GM19467 (cell line): ENCODE data around the gene TMEM129.

Experiments
- ATAC-seq: cut with Tn5 transposase; IDR thresholded peaks from one replicate; pipeline ENCODE4 v1.9.1; 2021; ENCODE audit warnings: mild to moderate bottlenecking, moderate library complexity; ENCODE audit not compliant: unreplicated experiment

Gene TMEM129

DNA sequence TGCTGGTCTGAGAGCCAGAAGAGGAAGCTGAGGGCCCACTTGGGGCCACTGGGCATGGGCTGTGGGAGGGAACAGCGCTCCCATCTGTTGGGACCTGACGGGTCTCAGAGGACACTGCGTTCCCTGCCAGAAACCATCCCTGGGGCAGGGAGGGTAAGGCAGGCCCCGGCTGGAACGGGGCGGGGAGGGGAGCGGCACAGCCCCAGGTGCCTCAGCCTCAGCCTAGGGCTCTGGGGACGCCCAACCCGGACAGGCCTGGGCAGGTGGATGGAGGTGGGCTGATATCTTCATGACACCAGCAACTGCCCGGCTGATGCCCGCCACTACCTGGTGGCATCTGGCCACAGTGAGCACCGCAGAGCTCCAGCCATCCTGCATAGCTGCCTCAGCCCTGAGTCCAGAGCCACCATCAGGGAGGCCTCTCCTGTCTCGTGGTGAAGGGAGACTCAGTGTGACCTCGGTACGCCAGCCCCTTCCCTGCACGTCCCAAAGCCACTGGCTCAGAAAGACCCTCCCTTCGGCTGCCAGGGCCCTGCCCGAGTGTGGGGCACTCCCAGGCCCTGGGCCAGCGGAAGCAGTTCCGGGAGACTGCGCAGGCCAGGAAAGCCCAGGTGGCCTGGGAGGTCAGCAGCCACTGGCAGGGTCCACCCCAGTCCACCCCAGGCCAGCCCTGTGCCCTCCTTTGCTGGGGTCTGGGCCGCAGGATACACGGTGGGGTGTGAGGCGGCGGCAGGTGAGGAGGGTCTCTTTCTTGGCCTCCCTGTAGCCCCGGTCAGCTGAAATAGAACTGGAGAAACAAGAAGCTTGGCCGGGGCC, 37.4 kb upstream of the TMEM129 start:
- ATAC-seq, result no peak

DNA sequence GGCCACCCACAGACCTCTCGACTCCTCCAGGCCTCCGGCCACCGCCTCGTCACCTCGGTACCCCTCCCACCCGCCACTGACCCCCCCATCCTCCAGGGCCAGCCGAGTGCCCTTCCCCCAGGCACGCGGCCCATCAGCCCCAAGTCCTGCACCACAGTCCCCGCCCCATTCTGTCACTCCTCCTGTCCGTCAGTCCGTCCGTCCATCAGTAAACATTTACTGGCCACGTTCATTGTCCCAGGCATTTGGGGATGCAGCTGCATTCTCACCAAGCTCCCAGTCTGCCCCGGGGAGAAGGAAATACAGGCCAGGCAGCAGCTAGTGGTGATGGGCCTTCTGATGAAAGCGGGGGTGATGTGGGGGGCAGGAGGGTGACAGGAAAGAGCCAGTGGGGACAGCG, 36.7 kb upstream of the TMEM129 start:
- ATAC-seq, result no peak

GRCh38 chr4:1756893-1757779, 36.0 kb upstream of the TMEM129 start:
- no peak for ATAC-seq

GRCh38 chr4:1756079-1756478, 35.0 kb upstream of the TMEM129 start:
- ATAC-seq, result no peak

- no peak for ATAC-seq
Observed at GRCh38 chr4:1755297-1755696, 34.2 kb upstream of the TMEM129 start.

DNA sequence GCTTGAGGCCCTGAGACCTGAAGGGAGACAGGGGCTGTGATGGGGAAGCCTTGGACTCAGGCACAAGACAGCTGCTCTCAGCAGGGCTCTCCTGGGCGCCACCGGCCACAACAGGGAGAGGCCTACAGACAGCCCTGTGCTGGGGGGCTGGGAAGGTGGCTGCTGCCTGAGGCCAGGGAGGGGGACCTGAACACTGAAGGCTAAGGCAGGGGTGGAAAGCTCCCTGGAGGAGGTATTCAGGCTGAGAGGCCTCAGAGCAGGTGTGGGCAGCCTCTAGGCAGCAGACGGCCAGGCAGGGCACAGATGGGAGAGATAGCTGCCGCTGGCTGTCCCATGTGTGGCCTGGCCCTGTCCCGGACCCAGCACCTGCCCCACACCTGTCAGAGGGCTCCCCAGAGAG, 33.2 kb upstream of the TMEM129 start:
- no peak for ATAC-seq

GRCh38 chr4:1753697-1754311, 32.7 kb upstream of the TMEM129 start:
- no peak for ATAC-seq

- no peak for ATAC-seq
Observed at GRCh38 chr4:1753294-1753696, 32.2 kb upstream of the TMEM129 start.

DNA sequence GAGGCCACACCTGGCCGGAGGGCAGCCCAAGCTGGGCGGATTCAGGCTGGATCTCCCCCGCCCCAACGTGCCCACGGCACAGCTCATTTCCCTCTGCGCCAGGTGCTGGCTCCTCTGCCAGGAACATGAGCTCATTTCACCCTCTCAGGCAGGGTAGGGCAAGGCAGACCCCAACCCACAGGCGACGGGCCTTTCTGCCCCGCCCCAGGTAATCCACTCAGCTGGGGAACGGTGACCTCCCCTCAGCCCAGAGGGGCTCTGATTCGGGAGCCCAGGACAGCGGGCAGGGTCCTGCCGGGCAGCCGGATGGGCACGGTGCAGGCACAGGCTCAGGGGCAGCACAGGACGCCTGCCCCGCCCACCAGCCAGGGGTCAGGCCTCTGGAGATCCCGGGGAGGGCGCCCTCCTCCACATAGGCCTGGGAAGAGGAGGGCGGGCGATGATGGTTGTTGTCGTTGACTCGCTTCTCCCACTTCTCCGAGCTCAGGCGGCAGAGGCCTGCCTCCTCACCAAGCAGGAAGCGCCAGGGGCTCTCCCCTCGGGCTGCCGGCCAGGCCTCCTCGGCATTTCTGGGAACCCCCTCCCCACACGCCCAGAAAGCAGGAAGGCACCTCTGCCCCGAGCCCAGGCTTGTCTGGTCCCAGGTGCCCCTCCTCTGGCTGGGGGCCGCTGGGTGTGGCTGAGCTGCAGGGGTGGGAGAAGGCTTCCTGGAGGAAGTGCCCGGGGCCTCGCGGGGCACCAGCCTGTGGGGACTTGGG, 31.3 kb upstream of the TMEM129 start:
- ATAC-seq, result no peak

DNA sequence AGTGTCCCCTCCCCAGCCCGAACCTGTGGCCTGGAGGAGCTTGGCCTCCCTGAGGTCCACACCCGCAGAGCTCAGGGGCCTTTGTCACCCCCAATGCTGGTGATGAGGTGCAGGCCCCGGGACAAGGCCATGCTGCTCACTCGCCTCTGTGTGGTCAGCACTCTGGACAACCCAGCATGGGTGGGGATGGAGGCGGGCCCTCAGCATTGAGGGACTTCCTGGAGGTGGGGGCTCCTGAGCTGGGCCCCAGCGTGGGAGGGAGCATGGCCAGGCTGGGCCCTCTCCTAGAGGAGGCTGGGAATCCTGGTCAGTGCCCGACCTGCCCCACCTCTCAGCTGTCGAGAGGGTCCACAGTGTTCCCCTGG, 30.8 kb upstream of the TMEM129 start:
- no peak for ATAC-seq

GRCh38 chr4:1751155-1751918, 30.2 kb upstream of the TMEM129 start:
- no peak for ATAC-seq

- no peak for ATAC-seq
Observed at GRCh38 chr4:1750381-1751154, 29.4 kb upstream of the TMEM129 start.

GRCh38 chr4:1749826-1750225, 28.7 kb upstream of the TMEM129 start:
- no peak for ATAC-seq

DNA sequence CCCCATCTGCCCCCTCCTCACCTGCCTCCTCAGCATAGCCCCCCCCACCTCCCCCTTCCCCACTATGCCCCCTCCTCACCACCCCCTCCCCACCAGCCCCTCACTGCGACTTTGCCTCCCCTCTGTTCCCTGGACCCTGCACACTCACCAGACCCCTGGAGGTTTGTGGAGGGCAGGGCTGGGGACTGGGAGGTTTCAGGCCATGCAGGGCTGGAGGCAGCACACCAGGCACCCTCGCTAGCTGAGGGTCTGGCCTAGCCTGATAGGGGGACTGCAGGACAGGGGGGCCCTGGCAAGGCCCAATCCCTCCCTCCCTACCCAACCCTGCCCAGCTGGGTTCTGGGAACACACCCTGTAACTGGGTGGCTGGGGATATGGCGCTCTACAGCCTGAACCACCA, 28.2 kb upstream of the TMEM129 start:
- ATAC-seq, result no peak

DNA sequence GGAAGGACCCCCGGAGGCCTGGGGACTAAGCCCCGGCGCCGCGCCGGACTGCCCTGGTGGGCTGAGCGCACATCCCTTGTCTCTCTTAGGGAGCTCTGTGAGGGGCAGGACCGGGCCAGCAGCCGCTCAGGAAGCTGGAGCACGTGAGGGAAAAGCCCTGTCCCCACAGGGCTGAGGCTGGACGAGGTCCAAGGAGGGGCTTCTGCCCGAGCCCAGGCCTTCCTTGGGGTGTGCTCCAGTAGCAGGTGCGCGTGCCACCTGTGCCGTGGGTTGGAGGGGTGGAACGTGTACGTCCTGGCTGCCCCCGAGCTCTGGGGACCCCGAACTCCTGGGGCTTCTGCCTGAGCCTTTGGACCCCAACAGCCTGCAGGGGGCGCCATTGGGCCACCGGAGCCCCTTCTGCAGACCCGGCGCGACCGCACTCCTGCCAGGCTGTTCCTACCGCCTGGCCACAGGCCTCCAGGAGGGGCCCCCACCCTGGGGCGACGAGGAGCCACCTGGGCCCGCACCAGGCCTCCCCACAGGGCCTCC, 27.4 kb upstream of the TMEM129 start:
- no peak for ATAC-seq

- ATAC-seq, result no peak
Observed at GRCh38 chr4:1747603-1747967, 26.5 kb upstream of the TMEM129 start.

GRCh38 chr4:1746919-1747602, 25.9 kb upstream of the TMEM129 start:
- no peak for ATAC-seq

DNA sequence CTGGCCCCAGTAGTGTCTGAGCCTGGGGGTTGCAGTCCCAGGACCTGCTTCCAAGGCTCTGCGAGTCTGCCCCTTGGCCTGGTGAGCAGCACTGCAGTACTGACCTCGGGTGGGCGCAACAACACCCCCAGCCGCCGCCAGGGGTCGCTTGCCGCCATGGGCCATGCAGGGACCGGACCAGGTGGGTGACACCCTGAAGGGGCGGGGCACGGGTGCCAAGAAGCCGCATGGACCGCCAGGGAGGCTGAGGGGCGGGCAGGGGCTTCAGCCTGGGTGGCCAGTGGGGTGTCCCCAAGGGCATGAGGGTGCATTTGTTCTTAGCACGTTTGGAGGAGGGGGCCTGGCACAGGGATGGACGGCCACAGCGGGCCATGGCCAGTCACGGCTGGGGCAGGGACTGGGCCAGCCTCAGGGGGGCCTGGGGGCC, 25.2 kb upstream of the TMEM129 start:
- no peak for ATAC-seq

DNA sequence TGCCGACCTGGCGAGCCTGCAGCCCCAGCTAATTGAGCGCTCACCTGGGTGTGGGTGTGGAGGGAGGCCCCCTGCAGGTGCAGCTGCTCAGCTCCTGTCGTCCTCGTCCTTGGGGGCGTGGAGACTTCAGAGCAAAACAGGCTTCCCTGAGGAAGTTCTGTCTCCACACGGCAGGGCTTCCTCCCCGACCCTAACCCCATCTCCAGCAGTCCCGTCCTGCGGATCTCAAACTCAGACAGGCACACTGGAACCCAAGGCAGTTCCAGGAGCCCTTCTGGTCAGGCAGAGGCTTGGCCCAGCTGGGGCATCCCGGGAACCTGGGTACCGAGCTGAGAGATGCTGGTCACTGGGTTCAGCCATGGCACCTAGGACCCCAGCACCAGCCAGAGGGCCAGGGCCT, 24.6 kb upstream of the TMEM129 start:
- no peak for ATAC-seq
